ENCODE results near the gene ZNF133. TPM values are rescaled to one million over a fixed set of nuclear protein-coding genes. Genes with fewer than 3 reads are reported as not detected.

The ZNF133 gene
- total RNA-seq, 1 donor from 2014 or later: 11.1 TPM

Other genes starting within 250 kb of the ZNF133 start
- 6.7 TPM for gene OVOL2, start 230.6 kb upstream of the ZNF133 start, total RNA-seq
- 12.5 TPM for gene KAT14, start 150.7 kb upstream of the ZNF133 start, total RNA-seq
- gene PET117, start 150.7 kb upstream of the ZNF133 start, total RNA-seq: 11.7 TPM
- gene DZANK1, start 178.5 kb downstream of the ZNF133 start, total RNA-seq: 2.7 TPM
- 7.2 TPM for gene POLR3F, start 178.9 kb downstream of the ZNF133 start, total RNA-seq
- gene RBBP9, start 208.7 kb downstream of the ZNF133 start, total RNA-seq: 14.0 TPM
- gene SEC23B, start 219.4 kb downstream of the ZNF133 start, total RNA-seq: 62.9 TPM